Astrocyte of the spinal cord (primary cell): ENCODE measurements around the gene RYR3.
A peak's percentile ranks its signal among the peaks of the same experiment; 100 is the strongest.

Experiments used
- DNase-seq: peaks from one replicate; pipeline ENCODE4 v3.0.0; 2011; ENCODE audit warnings: low read depth, low spot score
- H3K4me3 ChIP-seq: 2 replicates; pipeline ENCODE4 v1.5.1; 2011; ENCODE audit warnings: low read depth, mild to moderate bottlenecking, low read length, moderate library complexity
- in situ Hi-C: cut with HindIII; loops from 2 replicates; pipeline ENCODE4 v1.10.0; 2017; ENCODE audit warnings: low sequenced_read_pairs
- TF ChIP-seq, protein P1 (sequence below): IDR thresholded peaks from 2 replicates; pipeline ENCODE4 v1.5.1; 2012; ENCODE audit warnings: low read depth, mild to moderate bottlenecking, low read length, inconsistent platforms

RYR3 gene

DNA sequence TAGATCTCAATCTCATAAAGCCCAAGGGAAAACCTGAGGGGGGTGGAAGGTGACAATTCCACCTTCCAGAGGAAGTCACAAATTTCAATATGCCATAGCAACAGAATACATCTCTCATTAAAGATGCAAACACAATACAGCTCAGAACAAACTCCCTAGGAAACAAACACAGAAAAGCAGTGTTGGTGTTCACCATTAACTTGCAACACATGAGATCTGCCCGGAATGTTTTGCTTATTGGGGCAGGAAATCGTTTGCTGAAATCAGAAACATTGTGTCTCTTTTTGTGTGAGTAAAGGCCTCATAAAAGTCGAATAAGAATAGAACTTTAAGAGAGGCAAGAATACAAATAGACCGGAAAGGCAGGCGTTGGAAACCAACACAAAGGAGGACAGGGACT is 5.8 kb upstream of the RYR3 start:
- in situ Hi-C loops = no loop called here
- no peak overlapping the region for H3K4me3 ChIP-seq
- DNase-seq = no peak
- TF ChIP-seq, protein P1, sequence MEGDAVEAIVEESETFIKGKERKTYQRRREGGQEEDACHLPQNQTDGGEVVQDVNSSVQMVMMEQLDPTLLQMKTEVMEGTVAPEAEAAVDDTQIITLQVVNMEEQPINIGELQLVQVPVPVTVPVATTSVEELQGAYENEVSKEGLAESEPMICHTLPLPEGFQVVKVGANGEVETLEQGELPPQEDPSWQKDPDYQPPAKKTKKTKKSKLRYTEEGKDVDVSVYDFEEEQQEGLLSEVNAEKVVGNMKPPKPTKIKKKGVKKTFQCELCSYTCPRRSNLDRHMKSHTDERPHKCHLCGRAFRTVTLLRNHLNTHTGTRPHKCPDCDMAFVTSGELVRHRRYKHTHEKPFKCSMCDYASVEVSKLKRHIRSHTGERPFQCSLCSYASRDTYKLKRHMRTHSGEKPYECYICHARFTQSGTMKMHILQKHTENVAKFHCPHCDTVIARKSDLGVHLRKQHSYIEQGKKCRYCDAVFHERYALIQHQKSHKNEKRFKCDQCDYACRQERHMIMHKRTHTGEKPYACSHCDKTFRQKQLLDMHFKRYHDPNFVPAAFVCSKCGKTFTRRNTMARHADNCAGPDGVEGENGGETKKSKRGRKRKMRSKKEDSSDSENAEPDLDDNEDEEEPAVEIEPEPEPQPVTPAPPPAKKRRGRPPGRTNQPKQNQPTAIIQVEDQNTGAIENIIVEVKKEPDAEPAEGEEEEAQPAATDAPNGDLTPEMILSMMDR = no peak

DNA sequence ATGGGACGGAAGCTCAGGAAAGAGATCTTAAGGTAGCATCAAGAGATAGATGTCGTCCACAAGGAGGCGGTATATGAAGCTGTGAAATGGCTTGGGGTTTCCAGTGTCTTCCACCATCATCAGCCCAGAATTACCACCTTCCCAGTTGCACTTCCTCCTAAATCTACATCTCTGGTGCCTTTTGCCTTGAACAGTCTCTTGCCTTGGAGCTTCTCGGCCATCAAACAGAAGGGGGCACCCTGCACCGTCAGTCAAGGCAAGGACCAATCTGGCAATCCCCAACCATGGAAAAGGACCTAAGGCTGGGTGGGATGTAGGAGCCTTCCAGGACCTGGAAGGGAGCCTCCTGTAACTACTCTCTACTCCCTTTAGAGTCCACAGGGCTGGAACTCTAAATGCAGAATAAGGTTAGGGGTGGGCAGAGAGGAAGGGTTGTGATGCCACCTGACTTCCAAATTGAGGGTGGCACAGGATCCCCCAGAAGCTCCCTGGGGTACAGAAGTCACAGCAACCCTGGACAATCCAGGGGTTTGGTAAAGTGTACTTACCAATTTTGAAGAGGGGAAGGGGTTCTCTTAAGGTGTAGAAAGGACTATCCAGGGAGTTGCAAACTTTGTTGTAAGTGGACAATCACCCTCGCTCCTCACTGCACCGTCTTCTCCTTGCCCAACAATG is 1.0 kb upstream of the RYR3 start:
- no peak for DNase-seq
- H3K4me3 ChIP-seq = no peak overlapping the region
- in situ Hi-C loops = no loop called here
- TF ChIP-seq, protein P1 = peak; percentile 0

DNA sequence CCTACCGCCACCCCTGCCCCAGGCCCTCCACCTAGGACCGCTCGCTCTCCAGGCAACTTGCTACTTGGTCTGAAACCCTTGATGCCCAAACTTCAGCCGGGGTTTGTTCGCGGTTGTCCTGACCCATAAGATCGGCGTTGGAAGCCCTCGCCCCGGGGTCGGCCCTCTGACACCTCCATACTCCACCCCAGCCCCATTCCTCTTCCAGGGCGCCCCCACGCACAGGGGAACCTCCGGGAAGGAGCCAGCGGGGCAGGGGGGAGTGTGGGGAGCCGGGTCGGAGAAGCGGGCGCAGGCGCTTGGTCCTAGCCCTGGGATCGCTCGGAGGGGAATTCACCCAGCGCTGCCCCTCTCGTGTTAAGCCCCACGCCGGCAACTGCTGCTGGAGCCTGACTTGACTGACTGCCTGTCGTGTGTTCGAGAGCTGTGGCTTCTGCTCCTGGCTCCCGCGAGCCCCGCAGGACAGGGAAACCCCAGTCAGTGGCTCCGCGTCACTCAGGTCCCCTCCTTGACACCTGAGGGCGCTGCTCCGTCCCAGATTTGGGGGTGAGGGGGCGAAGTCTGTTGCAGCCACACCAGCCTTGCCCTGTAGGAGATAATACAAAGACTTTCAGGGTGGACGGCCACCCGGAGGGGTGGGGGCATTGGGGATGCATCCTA is 675 bp downstream of the RYR3 start:
- in situ Hi-C loops = no loop called here
- TF ChIP-seq, protein P1 = no peak
- H3K4me3 ChIP-seq = no peak overlapping the region
- DNase-seq = no peak

DNA sequence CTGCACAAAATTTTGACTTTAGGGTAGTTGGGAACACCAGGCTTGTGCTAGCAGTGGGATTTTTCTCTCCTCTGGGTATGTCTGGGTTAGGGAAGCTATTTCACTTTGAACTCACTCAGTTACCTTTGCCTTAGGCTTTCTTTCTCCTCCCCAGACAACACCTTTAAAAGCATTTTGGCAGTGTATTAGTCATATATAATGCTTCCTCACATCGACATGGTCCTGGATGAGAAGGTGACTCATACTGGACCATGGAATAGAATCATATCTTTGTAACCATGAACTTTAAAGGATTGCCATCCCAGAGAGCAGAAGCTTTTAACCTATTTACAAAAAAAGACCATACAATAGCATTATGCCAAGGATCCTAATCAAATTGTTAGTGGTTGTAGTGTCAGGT is 2.7 kb downstream of the RYR3 start:
- TF ChIP-seq, protein P1 = no peak
- in situ Hi-C loops = no loop called here
- DNase-seq = no peak
- H3K4me3 ChIP-seq = no peak overlapping the region

DNA sequence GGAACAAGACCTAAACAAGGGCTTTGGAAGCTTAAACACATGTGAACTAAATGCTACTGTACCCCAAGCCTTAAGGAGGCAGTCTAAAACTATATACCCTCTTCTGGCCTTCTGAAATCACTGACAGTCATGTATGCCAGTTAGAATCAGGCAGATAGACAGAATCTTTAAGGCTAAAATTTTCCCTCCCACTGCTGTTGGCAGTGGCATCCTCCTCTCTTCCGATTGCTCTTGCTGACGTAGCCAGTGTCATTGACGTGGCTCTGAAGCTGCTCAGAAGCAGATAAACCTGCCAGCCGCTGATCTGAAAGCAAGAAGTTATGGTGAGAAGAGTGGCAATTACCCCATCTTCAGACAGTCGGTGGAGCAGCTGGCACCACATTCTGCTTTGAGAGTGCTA is 3.3 kb downstream of the RYR3 start:
- in situ Hi-C loops = no loop called here

DNA sequence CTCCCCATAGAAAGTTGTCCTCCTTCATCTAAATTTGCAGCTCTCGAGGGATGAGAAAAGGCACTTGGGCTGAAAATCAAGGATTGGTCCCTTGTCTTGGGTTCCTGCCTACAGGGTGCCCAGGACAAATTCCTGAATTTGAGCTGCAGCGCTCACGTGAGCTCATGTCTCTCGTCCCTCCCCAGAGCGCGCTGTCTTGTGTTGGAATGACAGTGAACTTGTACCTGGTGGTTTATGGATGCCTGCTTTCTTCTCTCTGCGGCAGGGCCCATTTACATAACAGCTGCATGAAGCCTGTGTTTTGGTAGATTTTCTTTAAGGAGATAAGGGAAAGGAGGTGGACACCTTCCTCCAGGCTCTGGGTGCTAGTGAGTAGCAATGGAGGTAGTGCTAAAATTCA is 4.3 kb downstream of the RYR3 start:
- TF ChIP-seq, protein P1 = no peak
- H3K4me3 ChIP-seq = no peak overlapping the region
- no peak for DNase-seq
- in situ Hi-C loops = no loop called here

More for the DNA sequence above, 3.3 kb downstream of the RYR3 start:
- TF ChIP-seq, protein P1 = no peak
- H3K4me3 ChIP-seq = no peak overlapping the region
- DNase-seq = no peak
